WI38 (cell line): ENCODE results near the gene KRT15.
"Not testable (repeated sequence)": the region's sequence is repeated elsewhere in the genome, so short reads cannot be mapped to it uniquely, and the experiment has no call there.

Experiments
- H3K4me3 ChIP-seq: 2 replicates; pipeline ENCODE4 v1.5.1; 2011; ENCODE audit warnings: low read depth, mild to moderate bottlenecking, control low read depth, low read length
- CTCF ChIP-seq: IDR thresholded peaks from 2 replicates; pipeline ENCODE4 v1.5.1; 2012; ENCODE audit warnings: low read depth, mild to moderate bottlenecking, control low read depth, low read length

KRT15 gene

GRCh38 chr17:41544491-41544892 lies 25.8 kb upstream of the KRT15 start:
- TF ChIP-seq CTCF: no peak
- H3K4me3 ChIP-seq: no peak overlapping the region

GRCh38 chr17:41542786-41543185 lies 24.1 kb upstream of the KRT15 start:
- not testable (repeated sequence) for H3K4me3 ChIP-seq

GRCh38 chr17:41542357-41542756 lies 23.7 kb upstream of the KRT15 start:
- no peak overlapping the region for H3K4me3 ChIP-seq
- TF ChIP-seq CTCF: no peak

GRCh38 chr17:41540921-41541625 lies 22.4 kb upstream of the KRT15 start:
- H3K4me3 ChIP-seq: no peak overlapping the region
- no peak for TF ChIP-seq CTCF

GRCh38 chr17:41539979-41540701 lies 21.4 kb upstream of the KRT15 start:
- no peak for TF ChIP-seq CTCF
- H3K4me3 ChIP-seq: no peak overlapping the region

- TF ChIP-seq CTCF: no peak
- H3K4me3 ChIP-seq: no peak overlapping the region
Observed at GRCh38 chr17:41539071-41539492, 20.4 kb upstream of the KRT15 start.

GRCh38 chr17:41538565-41538991 lies 19.9 kb upstream of the KRT15 start:
- no peak overlapping the region for H3K4me3 ChIP-seq
- TF ChIP-seq CTCF: no peak

GRCh38 chr17:41537990-41538389 lies 19.3 kb upstream of the KRT15 start:
- no peak overlapping the region for H3K4me3 ChIP-seq
- no peak for TF ChIP-seq CTCF
